MM.1S (cell line): ENCODE results near the gene GLYATL3.

Experiments used
- DNase-seq: peaks from one replicate; pipeline ENCODE4 v3.0.0-alpha.2; 2015
- H2AFZ ChIP-seq: fragments of 300-600 bp; sonication (generic); 2 replicates; pipeline ENCODE4 v1.6.0; 2016; ENCODE audit warnings: antibody characterized with exemption, low read length
- H3F3A ChIP-seq: fragments of 300-600 bp; sonication (generic); 2 replicates; pipeline ENCODE4 v1.6.1; 2016; ENCODE audit warnings: mild to moderate bottlenecking, antibody characterized with exemption, low read length, moderate library complexity, mixed read lengths; ENCODE audit not compliant: insufficient read depth
- H3K27ac ChIP-seq: fragments of 300-600 bp; sonication (generic); 2 replicates; pipeline ENCODE4 v1.5.1; 2016; ENCODE audit warnings: mild to moderate bottlenecking, low read length
- H3K27me3 ChIP-seq: fragments of 300-600 bp; sonication (generic); replicated peaks from 2 replicates; pipeline ENCODE4 v1.6.0; 2016; ENCODE audit warnings: low read length; ENCODE audit not compliant: insufficient read depth
- H3K36me3 ChIP-seq: fragments of 300-600 bp; sonication (generic); replicated peaks from 2 replicates; pipeline ENCODE4 v1.6.1; 2016; ENCODE audit warnings: mild to moderate bottlenecking, low read length, mixed read lengths; ENCODE audit not compliant: insufficient read depth
- H3K4me1 ChIP-seq: fragments of 300-600 bp; sonication (generic); 2 replicates; pipeline ENCODE4 v1.6.1; 2016; ENCODE audit warnings: low read length, mixed read lengths
- H3K4me2 ChIP-seq: fragments of 300-600 bp; sonication (generic); 2 replicates; pipeline ENCODE4 v1.6.0; 2016; ENCODE audit warnings: low read depth, low read length
- H3K4me3 ChIP-seq: fragments of 300-600 bp; sonication (generic); 2 replicates; pipeline ENCODE4 v1.5.1; 2016; ENCODE audit warnings: low read length, mixed read lengths
- H3K79me2 ChIP-seq: fragments of 300-600 bp; sonication (generic); 2 replicates; pipeline ENCODE4 v1.6.1; 2016; ENCODE audit warnings: mixed run types, low read length, mixed read lengths
- H3K9ac ChIP-seq: fragments of 300-600 bp; sonication (generic); 2 replicates; pipeline ENCODE4 v1.6.1; 2016; ENCODE audit warnings: low read length, mixed read lengths
- H3K9me2 ChIP-seq: fragments of 300-600 bp; sonication (generic); replicated peaks from 2 replicates; pipeline ENCODE4 v1.6.1; 2016; ENCODE audit warnings: mild to moderate bottlenecking, low read length, mixed read lengths; ENCODE audit not compliant: insufficient read depth
- H3K9me3 ChIP-seq: fragments of 300-600 bp; sonication (generic); replicated peaks from 2 replicates; pipeline ENCODE4 v1.6.1; 2016; ENCODE audit warnings: mild to moderate bottlenecking, low read length, mixed read lengths; ENCODE audit not compliant: insufficient read depth
- H4K20me1 ChIP-seq: fragments of 300-600 bp; sonication (generic); 2 replicates; pipeline ENCODE4 v1.6.1; 2016; ENCODE audit warnings: mild to moderate bottlenecking, low read length, moderate library complexity, mixed read lengths; ENCODE audit not compliant: insufficient read depth
- CTCF ChIP-seq: fragments of 300-600 bp; sonication (generic); IDR thresholded peaks from 2 replicates; pipeline ENCODE4 v1.5.1; 2016; ENCODE audit warnings: antibody characterized with exemption, low read length, mixed read lengths
- EZH2 ChIP-seq: fragments of 300-600 bp; sonication (generic); optimal IDR thresholded peaks from 2 replicates; pipeline ENCODE3; 2017; ENCODE audit warnings: low read depth, mild to moderate bottlenecking, antibody characterized with exemption, low read length, mixed read lengths
- EZH2phosphoT487 ChIP-seq: fragments of 300-600 bp; sonication (generic); IDR thresholded peaks from 2 replicates; pipeline ENCODE4 v1.6.1; 2018; ENCODE audit warnings: antibody characterized with exemption, low read length

The GLYATL3 gene

GRCh38 chr6:49513153-49513989 lies 13.6 kb downstream of the GLYATL3 start:
- Histone ChIP-seq H4K20me1 (no peaks in the 10 kb centered on the region), H3K9ac (no peak overlapping the region), H3K27ac (no peak overlapping the region), H3K9me3 (no peaks in the 10 kb centered on the region), H3K4me1 (no peaks in the 10 kb centered on the region), H3K9me2 (no peaks in the 10 kb centered on the region), H3K79me2 (no peaks in the 10 kb centered on the region), H3K4me2 (no peak overlapping the region), H3F3A (no peaks in the 10 kb centered on the region), H2AFZ (no peak overlapping the region), H3K36me3 (no peaks in the 10 kb centered on the region), H3K27me3 (no peaks in the 10 kb centered on the region), H3K4me3 (no peak overlapping the region)
- DNase-seq: no peak
- TF ChIP-seq EZH2phosphoT487 (no peak), EZH2 (no peak), CTCF (no peak)

GRCh38 chr6:49514571-49515484 lies 15.1 kb downstream of the GLYATL3 start:
- TF ChIP-seq CTCF: no peak
- TF ChIP-seq EZH2: no peak
- no peak for TF ChIP-seq EZH2phosphoT487
- no peaks in the 10 kb centered on the region for H3K27me3 ChIP-seq
- DNase-seq: no peak

GRCh38 chr6:49515485-49516146 lies 15.9 kb downstream of the GLYATL3 start:
- Histone ChIP-seq H3K9me2 (no peaks in the 10 kb centered on the region), H3K79me2 (no peaks in the 10 kb centered on the region), H3F3A (no peaks in the 10 kb centered on the region), H3K4me2 (no peak overlapping the region), H3K9ac (no peak overlapping the region), H2AFZ (no peak overlapping the region), H3K36me3 (no peaks in the 10 kb centered on the region), H3K27ac (no peak overlapping the region), H4K20me1 (no peaks in the 10 kb centered on the region), H3K9me3 (no peaks in the 10 kb centered on the region), H3K27me3 (no peaks in the 10 kb centered on the region), H3K4me1 (no peaks in the 10 kb centered on the region), H3K4me3 (no peak overlapping the region)
- no peak for DNase-seq
- TF ChIP-seq EZH2 (no peak), EZH2phosphoT487 (no peak), CTCF (no peak)

More at GRCh38 chr6:49514571-49515484, 15.1 kb downstream of the GLYATL3 start:
- Histone ChIP-seq H4K20me1 (no peaks in the 10 kb centered on the region), H3K4me2 (no peak overlapping the region), H3K9ac (no peak overlapping the region), H3K36me3 (no peaks in the 10 kb centered on the region), H3K9me2 (no peaks in the 10 kb centered on the region), H3K79me2 (no peaks in the 10 kb centered on the region), H3K4me1 (no peaks in the 10 kb centered on the region), H3K27ac (no peak overlapping the region), H3K4me3 (no peak overlapping the region), H2AFZ (no peak overlapping the region), H3F3A (no peaks in the 10 kb centered on the region), H3K9me3 (no peaks in the 10 kb centered on the region)
